Daoy (cell line): ENCODE data around the gene NRIP1. TPM values are rescaled to one million over a fixed set of nuclear protein-coding genes. Genes with fewer than 3 reads are reported as not detected.
A peak's percentile ranks its signal among the peaks of the same experiment; 100 is the strongest.

ENCODE experiments used
- DNase-seq: peaks from one replicate; pipeline ENCODE4 v3.0.0-alpha.2; 2015; ENCODE audit warnings: low read depth
- total RNA-seq: library from RNA; depleted of rRNA; stranded (reverse); fragments of >200 nt; shearing (Covaris generic); gene quantifications from 2 replicates; pipeline ENCODE4 v1.2.3, GENCODE V29; 2014

Gene NRIP1
- total RNA-seq, 1 experiment from 2014 or later, result 18.1 TPM

DNA sequence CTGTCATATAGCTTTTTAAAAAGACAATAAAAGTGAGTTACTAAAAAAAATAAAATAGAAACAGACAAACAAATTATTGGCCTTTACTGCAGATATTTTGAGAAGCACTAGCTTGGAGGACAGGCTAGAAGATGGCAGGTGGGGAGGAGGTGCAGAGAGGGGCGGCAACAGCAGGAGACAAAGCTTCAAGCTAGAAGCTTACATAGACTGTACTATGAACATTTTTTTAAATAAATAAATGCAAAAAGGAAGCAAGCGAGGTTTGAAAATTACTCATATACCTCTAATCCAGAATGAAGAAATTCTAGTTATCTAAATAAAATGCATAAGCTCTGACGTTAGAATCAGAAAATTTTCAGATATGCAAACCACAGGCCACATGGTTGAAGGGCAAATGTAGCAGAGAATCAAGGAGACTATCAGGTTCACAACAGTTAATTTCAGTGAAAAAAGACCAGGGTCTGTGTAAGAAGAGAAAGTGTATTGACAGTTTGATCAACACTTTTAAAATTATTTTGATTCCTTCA is 54.9 kb downstream of the NRIP1 start:
- no peak for DNase-seq

DNA sequence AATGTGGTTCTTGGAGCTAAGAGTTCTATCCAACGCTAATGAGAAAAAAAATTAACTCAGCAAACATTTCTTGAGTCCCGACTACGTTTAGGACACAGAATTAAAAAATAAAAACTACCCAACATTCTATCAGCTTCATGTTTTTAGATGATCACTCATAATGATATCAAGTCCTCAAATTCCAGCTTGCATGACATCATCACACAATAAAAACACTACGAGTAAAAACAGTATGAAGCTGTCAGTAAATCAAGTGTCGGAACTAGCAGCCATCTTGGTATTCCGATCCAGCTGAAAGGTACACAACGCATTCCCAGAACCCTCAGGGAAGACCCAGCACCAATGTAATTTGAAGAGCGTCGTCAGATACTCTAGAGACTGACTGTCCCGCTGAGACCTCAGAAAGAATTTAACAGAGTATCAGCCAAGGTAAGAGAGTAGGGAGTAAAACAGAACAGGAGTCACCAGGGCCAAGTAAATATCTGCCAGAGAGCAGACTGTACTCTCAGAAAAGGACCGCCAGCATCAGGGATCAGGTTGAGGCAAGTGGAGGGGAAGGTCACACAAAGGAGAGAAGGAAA is 57.0 kb downstream of the NRIP1 start:
- DNase-seq, result no peak

DNA sequence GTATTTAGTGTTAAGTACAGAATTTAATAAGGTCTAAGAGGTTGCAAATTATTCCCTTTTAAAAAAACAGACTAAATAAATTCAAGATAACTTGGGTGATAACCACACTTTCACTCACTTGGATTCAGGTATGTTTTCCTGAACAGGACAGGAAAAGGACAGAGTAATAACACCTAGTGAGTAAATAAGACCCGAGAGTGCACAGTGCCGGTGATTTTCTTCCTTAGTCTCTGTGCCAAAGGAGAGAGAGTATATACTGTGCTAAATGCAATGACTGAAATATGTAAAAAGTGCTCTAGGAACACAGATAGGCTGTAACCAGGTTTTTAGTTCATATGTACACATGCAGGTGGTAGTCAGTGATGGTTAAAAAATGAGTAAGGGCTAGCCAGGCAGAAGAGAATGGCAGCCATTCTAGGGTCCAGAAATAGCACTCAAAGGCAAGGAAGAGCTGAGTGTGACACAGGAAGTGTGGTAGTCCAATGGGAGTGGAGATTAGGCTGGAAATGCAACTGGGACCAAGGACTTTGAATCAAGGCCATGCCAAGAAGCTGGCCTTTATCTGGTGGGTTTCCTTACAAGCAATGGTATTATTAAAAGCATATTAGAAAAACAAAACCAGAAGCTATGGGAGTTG is 58.1 kb downstream of the NRIP1 start:
- DNase-seq, result no peak

DNA sequence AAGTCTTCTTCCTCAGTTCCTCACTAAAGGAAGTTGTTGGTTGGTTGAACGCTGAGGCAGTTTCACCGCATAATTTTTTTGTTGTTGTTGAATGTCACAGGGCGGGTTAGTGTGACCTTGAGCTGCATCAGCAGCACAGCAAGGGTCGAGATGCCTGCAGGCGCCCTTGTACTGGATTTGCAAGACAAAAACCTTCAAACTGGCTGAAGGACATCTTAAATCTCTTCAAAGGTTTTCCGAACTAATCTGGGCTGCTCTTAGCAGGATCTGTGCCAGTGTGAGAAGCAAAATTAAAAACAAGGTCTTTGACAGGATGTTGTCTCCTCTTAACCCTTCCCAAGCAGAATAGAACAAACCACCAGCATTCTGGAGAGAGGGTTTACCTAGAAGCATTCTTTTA is 59.4 kb downstream of the NRIP1 start:
- DNase-seq, result no peak

- no peak for DNase-seq
Observed at GRCh38 chr21:15004721-15005370, 60.0 kb downstream of the NRIP1 start.

GRCh38 chr21:15003463-15004135 is 61.2 kb downstream of the NRIP1 start:
- DNase-seq, result no peak

DNA sequence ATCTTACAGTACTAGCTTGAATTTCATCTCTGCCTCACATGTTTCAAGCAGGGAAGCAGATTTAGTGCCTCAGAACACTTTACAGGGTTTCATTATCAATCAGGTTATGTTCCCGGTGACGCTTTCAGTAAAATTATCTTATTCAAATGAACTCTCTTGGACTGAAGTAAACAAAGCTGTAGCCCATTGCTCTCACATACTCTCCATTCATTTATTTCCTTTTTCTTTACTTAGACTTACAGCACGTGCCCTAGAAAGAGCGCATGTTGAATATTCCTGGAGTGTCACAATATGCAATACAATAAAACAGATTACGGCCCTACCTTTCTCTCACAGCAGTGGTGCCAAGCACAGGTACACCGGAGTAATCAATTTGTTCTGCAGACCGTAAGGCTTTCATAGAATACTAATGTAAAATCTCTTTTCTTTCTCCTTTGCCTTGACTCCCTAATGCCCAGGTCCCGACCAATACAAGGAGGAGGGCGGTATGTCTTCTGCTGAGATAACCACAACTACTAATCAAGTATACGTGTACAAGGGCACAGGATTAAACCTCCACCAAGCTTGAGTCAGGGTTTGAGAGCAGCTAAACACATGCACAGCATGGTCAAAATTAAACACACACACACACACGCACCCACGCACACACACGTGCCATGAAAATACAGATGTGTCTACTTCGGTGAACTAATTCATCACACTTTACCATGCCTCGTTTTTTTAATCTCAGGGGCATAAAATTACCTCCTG is 62.8 kb downstream of the NRIP1 start:
- DNase-seq, result no peak

- DNase-seq, result no peak
Observed at GRCh38 chr21:15001113-15001512, 63.7 kb downstream of the NRIP1 start.

DNA sequence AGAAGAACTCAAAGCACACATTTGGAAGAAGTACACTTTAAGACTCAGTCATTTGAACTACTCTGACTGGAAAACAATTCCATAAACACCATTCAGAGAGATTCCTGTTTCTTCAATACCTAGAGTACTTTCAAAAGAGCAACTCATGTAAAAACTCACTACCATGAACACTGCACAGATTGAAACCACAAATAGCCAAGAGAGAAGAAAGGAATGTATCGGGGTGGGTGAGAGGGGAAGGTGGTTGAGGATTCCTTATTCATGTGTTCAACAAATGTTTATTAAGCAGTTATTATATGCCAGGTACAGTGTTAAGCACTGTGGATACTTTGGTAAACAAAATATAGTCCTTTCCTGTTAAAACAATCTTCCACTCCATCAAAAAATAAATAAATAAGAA is 64.7 kb downstream of the NRIP1 start:
- DNase-seq, result peak; percentile 35

DNA sequence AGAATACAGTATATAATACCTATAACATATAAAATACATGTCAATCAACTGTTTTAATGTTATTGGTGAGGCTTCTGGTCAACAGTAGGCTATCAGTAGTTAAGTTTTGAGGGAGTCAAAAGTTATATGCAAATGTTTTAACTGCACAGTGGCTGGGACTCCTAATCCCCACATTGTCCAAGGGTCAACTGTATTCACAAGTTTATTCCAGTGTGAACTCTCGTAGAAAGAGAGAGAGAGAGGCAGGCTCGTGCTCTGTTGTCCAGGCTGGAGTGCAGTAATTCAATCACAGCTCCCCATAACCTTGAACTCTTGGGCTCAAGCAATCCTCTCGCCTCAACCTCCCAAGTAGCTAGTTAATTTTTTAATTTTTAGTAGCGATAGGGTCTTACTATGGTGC is 66.0 kb downstream of the NRIP1 start:
- DNase-seq, result no peak

- DNase-seq, result no peak
Observed at GRCh38 chr21:14998336-14998735, 66.5 kb downstream of the NRIP1 start.

- DNase-seq, result peak; percentile 29
Observed at GRCh38 chr21:14995695-14996490, 68.9 kb downstream of the NRIP1 start.

DNA sequence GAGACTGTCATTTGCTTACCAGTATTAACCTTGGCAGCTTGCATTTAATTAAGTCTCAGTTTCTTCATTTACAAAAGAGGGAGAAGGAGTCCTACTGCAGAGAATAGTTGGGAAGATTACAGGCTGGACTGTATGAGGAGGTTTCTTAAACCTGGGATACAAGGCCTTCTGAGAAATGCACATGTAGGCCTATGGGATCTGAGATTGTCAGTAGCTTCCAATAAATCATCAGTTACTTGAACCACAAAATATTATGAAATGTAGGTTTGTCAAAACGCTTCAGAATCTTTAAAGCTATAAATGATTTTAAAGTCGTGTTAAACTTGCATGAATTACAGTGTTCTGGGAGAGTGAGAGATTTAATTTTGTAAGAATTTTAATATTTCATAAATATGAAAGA is 69.6 kb downstream of the NRIP1 start:
- no peak for DNase-seq

DNA sequence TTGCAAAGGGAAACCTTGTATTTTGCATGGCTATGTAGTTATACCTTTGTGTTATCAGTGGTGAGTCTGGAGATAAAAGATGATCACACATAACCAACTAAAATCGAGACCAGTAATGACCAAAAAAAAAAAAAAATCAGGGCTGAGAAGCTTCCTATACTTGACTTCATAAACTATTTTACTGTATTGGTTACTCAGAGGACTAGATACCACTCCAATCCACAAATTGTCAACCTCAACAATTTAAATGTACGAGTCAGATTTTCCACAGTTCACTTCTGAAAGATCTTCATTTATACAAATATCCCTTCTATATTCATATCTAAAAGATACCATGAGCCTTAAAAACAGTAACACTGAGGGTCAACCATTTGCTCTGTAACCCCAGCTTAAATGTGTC is 71.7 kb downstream of the NRIP1 start:
- no peak for DNase-seq

GRCh38 chr21:14991957-14992356 is 72.8 kb downstream of the NRIP1 start:
- peak; percentile 23 for DNase-seq

GRCh38 chr21:14989359-14989758 is 75.4 kb downstream of the NRIP1 start:
- no peak for DNase-seq

DNA sequence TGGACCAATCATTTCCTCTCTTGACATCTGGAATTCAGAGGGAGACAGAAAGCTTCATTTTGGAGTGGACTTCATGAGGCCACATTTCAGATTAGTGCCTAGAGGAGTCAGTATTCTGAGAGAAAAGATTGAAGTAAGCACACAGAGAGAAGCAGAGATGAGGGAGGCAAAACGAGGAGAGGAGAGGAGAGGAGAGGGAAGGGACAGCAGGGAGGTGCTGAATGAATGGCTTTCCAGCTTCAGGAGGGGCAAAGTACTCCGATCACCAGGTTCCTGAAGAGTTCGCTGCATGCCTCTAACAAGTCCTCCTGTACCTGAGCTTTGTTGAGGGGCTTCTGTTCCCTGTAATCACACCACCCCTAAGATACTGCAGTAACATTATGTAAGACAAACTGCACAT is 76.0 kb downstream of the NRIP1 start:
- no peak for DNase-seq

GRCh38 chr21:14987370-14988170 is 77.2 kb downstream of the NRIP1 start:
- DNase-seq, result no peak

- DNase-seq, result no peak
Observed at GRCh38 chr21:14985306-14985705, 79.5 kb downstream of the NRIP1 start.

DNA sequence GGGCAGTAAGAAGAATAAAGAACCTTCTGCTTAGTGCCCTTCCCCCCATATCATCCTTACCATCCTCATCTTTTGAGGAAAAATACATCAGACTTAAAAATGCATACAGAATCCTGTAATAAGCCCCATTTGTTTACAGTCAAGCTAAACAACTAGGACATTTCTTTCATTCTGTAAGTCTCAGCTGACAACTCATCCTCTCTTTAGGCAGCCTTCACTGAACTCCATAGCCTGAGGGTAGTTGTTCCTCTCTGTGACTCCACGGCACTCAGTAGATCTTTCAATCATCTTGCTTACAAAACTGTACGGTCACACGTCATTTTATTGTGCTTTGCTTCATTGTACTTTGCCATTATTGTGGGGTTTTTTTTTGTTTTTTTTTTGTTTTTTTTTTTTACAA is 82.5 kb downstream of the NRIP1 start:
- DNase-seq, result no peak
